ENCODE results near the gene FADD.

DNA sequence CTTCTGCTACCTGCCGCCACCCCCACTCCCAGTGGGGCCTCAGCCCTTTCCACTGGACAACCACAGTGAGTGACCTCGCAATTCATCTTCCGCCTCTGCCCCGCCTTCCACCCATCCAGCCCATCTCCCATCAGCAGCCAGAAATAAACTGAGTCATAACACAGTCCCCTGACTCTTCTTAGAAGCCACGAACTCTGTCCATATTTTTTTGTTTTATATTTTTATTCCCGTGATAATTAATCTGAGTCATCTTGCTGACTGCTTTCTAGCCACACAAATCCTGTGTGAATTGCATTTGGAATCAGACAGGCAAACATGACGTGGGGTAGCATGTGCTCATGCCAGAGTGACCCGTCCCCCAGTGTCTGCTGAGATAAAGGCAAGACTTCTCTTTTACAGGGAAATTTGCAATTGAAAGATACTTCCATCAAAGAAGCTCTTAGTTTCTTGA, 7.0 kb downstream of the FADD start:
- no peak for TF ChIP-seq GATA2 (IDR thresholded peaks at IDR 0.05; ENCODE audit: low read depth, low read length)
- no peak for TF ChIP-seq GATA3 (IDR thresholded peaks at IDR 0.05; ENCODE audit: low read depth, low read length)
